Colonic mucosa (tissue), 4 donors: ENCODE results near the gene CNIH2. TPM values are rescaled to one million over a fixed set of nuclear protein-coding genes. Genes with fewer than 3 reads are reported as not detected.
A peak's percentile ranks its signal among the peaks of the same experiment; 100 is the strongest.

ENCODE experiments used
- DNase-seq: peaks from one replicate; pipeline ENCODE4 v3.0.0-alpha.2; 2020
- H3K27ac ChIP-seq: fragments of 200-600 bp; one replicate; pipeline ENCODE4 v1.8.0; 2021
- H3K27me3 ChIP-seq: fragments of 200-600 bp; one replicate; pipeline ENCODE4 v1.8.0; 2021
- H3K36me3 ChIP-seq: fragments of 200-600 bp; one replicate; pipeline ENCODE4 v1.8.0; 2021
- H3K4me1 ChIP-seq: fragments of 200-600 bp; one replicate; pipeline ENCODE4 v1.8.0; 2021; ENCODE audit warnings: mild to moderate bottlenecking
- H3K4me3 ChIP-seq: fragments of 200-600 bp; one replicate; pipeline ENCODE4 v1.8.0; 2021
- H3K9ac ChIP-seq, 2 donors: one replicate each; pipeline ENCODE4 v1.7.0; 2013; ENCODE audit warnings: control low read depth in 2 of 2, low read depth in 2 of 2, low read length in 2 of 2
- H3K9me3 ChIP-seq: fragments of 200-600 bp; one replicate; pipeline ENCODE4 v1.8.0; 2021
- intact Hi-C: fragments of 100-400 bp; cut with DNase I; formaldehyde crosslinking; loops from one replicate; pipeline ENCODE4 v1.14.1; 2022
- total RNA-seq, 2 donors: library from RNA; stranded (reverse); fragmentation: NEBNext Ultra II Directional in 1 of 2; extraction: Animal tissue kit (Norgen Biotek cat#: 25700) in 1 of 2; gene quantifications; one replicate each; pipeline ENCODE4 v1.2.1, GENCODE V29; 2021
- TF ChIP-seq, protein P1 (sequence below): fragments of 200-600 bp; IDR thresholded peaks from one replicate; pipeline ENCODE4 v1.8.0; 2022; ENCODE audit warnings: antibody characterized with exemption, mild to moderate bottlenecking
- donor health status: healthy.
- donor health status: DM: no; HTN: no; CAD: no.
- donor health status: DM: no; HTN: no; CAD: no.

Gene CNIH2
- total RNA-seq, 2 donors from 2014 or later, result 0.58 to 0.67 TPM

- intact Hi-C loops, result no loop called here
- Histone ChIP-seq H3K9ac (peak overlapping the region; percentile 56 to 66), H3K36me3 (no peaks in the 10 kb centered on the region), H3K9me3 (no peaks in the 10 kb centered on the region), H3K4me1 (peaks cover 5% of the 10 kb centered on the region), H3K27me3 (no peaks in the 10 kb centered on the region), H3K27ac (no peak overlapping the region), H3K4me3 (no peak overlapping the region)
- TF ChIP-seq, protein P1, sequence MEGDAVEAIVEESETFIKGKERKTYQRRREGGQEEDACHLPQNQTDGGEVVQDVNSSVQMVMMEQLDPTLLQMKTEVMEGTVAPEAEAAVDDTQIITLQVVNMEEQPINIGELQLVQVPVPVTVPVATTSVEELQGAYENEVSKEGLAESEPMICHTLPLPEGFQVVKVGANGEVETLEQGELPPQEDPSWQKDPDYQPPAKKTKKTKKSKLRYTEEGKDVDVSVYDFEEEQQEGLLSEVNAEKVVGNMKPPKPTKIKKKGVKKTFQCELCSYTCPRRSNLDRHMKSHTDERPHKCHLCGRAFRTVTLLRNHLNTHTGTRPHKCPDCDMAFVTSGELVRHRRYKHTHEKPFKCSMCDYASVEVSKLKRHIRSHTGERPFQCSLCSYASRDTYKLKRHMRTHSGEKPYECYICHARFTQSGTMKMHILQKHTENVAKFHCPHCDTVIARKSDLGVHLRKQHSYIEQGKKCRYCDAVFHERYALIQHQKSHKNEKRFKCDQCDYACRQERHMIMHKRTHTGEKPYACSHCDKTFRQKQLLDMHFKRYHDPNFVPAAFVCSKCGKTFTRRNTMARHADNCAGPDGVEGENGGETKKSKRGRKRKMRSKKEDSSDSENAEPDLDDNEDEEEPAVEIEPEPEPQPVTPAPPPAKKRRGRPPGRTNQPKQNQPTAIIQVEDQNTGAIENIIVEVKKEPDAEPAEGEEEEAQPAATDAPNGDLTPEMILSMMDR, result no peak
- DNase-seq, result no peak
These were observed 37.5 kb downstream of the CNIH2 start for GRCh38 chr11:66315498-66315885.

DNA sequence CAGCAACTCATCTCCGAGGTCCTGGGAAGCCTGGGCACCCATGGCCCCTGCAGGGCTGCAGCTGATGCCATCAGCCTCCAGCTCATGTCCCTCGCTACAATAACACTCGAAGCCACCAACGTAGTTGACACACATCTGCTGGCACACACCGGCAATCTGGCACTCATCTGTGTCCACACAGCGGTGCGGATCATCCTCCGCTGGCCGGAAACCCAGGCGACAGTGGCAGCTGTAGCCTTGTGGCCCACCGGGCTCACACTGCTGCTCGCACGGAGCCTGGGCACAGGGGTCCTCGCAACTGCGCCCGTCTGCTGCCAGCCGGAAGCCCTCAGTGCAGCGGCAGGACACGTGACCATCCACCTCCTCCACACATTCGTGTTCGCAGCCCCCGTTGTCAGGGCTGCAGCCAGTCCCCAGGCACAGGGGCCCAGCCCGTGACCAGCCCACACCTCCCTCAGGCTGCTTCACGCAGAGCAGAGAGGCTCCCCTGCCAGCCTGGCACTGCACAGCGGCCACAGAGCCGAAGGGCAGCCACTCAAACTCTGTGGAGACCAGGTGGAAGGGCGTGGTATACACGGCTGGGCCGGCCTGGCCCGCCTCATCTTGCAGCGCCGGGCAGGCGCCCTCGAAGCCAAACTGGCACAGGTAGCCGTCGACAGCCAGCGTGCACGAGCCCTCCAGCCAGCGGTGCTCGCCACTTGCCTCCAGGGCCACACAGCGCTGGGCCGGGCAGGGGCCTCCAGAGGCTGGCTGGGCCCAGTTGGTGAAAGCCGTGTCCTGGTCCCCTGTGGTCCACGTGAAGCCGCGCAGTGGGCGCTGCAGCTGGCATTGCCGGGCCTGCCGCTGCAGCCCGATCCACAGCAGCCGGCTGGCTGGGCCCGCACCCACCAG lies 38.2 kb downstream of the CNIH2 start:
- Histone ChIP-seq H3K36me3 (no peaks in the 10 kb centered on the region), H3K4me1 (peaks cover 5% of the 10 kb centered on the region), H3K9ac (peak overlapping the region; percentile 66), H3K27me3 (no peaks in the 10 kb centered on the region), H3K9me3 (no peaks in the 10 kb centered on the region), H3K27ac (peak overlapping the region; percentile 46), H3K4me3 (peak overlapping the region; percentile 31)
- TF ChIP-seq, protein P1, result no peak
- intact Hi-C loops, result no loop called here
- DNase-seq, result no peak

DNA sequence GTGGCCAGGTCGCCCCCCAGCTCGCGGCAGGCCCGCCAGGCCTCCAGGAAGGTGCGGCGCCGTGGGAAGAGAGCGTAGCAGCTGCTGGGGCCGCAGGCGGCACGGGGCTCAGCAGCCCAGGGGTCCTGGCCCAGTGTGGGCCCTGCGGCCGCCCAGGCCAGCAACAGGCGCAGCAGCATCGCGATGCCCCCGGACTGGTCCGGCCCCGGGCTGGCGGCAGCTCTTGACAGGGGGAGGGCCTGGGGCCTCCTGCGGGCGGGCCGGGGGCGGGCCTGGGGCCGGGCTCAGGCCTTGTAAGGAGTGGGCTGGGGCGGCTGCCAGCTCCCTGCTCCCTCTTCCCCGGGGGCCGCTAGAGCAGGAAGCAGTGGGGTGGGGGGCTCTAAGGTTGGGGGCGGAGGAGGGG lies 38.9 kb downstream of the CNIH2 start, which contains the start of gene CD248:
Gene CD248 (minus strand): TSS at position 196 of the 403 bp plus-strand sequence. CDS start 17 bp downstream, at position 179.
- peak; percentile 47 for DNase-seq

DNA sequence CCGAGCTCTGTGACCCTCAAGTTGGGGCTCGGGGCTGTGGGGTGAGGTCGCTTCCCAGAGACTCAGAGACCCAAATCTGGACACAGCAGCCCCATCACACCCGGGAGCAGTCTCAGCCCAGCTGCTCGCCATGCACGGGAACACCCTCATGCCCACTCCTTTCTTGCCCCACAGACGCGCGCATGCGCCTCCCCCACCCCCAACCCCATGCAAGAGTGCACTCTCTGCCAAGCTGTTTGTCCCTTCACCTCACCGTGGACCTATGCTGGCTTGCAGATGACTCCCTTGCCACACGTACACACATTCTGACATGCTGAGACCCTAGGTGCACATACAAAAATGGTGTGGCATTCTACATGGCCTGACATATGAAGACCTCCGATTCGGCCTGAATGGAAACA lies 39.3 kb downstream of the CNIH2 start:
- TF ChIP-seq, protein P1, result no peak
- Histone ChIP-seq H3K4me3 (no peak overlapping the region), H3K27ac (peak overlapping the region; percentile 57), H3K36me3 (no peaks in the 10 kb centered on the region), H3K9ac (no peak overlapping the region), H3K4me1 (peaks cover 5% of the 10 kb centered on the region), H3K27me3 (no peaks in the 10 kb centered on the region), H3K9me3 (no peaks in the 10 kb centered on the region)
- DNase-seq, result no peak
- intact Hi-C loops, result no loop called here

More for the DNA sequence above, 38.9 kb downstream of the CNIH2 start, which contains the start of gene CD248:
- intact Hi-C loops, result no loop called here
- Histone ChIP-seq H3K4me1 (peaks cover 5% of the 10 kb centered on the region), H3K27me3 (no peaks in the 10 kb centered on the region), H3K36me3 (no peaks in the 10 kb centered on the region), H3K9me3 (no peaks in the 10 kb centered on the region), H3K4me3 (peak within 1 kb of the TSS; percentile 31), H3K9ac (peak within 1 kb of the TSS; percentile 66), H3K27ac (peak within 1 kb of the TSS; percentile 57)
- TF ChIP-seq, protein P1, result no peak

DNA sequence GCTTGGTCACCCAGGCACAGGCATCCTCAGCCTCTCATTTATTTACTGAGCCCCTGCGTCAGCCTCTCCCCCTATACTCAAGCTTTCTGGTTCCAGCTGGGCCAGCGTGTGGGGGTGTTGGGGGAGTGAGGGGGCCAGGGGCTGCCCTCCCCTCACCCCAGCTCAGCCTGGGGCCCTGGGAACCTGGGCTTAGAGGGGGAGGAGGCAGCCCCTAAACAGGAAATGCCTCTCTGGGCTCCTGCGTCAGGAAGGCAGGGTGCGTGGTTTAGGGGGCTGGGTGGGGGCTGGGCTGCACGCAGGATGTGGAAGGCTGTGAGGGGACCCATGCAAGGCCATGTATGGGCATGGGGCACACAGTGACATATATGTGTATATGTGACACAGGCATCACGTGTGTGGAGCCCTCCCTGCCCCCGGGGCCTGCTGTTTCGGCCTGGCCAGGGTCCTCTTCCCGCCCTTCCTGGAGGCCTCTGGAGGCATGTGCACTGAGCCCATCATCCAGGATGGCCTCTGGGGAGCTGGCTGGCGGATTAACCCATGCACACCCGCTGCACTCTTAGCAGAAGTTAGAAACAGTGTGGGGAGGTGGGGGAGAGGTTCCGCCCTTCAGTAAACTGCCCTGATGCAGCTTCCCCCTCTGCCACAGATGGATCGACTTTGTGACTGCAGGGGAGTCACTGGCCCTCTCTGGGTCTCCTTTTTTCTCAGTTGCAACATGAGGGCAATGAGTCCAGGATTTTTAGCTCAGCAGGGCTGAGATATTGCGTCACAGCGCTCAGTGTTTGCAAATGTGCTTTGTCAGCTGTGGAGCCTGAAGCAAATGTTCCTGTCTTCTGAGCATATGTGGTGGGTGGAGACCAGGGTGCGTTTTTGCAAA lies 40.0 kb downstream of the CNIH2 start:
- Histone ChIP-seq H3K4me1 (peaks cover 4% of the 10 kb centered on the region), H3K9me3 (no peaks in the 10 kb centered on the region), H3K4me3 (no peak overlapping the region), H3K27me3 (no peaks in the 10 kb centered on the region), H3K9ac (peak overlapping the region in 1 of 2 donors; percentile 24), H3K27ac (peak overlapping the region; percentile 57), H3K36me3 (no peaks in the 10 kb centered on the region)
- intact Hi-C loops, result no loop called here
- TF ChIP-seq, protein P1, result no peak
- DNase-seq, result peak; percentile 46
